Ecto neural progenitor cell (in vitro differentiated cells): ENCODE results near the gene CNOT6.

ENCODE experiments used
- DNase-seq: peaks from one replicate; pipeline ENCODE4 v3.0.0-alpha.2; 2018; ENCODE audit warnings: low spot score

The CNOT6 gene

GRCh38 chr5:180600554-180601041 lies 106.4 kb downstream of the CNOT6 start:
- DNase-seq: no peak

GRCh38 chr5:180601591-180602480 lies 107.7 kb downstream of the CNOT6 start:
- DNase-seq: no peak

GRCh38 chr5:180602481-180603075 lies 108.4 kb downstream of the CNOT6 start:
- DNase-seq: no peak

- DNase-seq: no peak
These were observed 109.0 kb downstream of the CNOT6 start for GRCh38 chr5:180603076-180603594.

- DNase-seq: no peak
These were observed 110.1 kb downstream of the CNOT6 start for GRCh38 chr5:180604271-180604670.

- peak; percentile 70 for DNase-seq
These were observed 111.5 kb downstream of the CNOT6 start for GRCh38 chr5:180605554-180606214.

GRCh38 chr5:180606215-180606785 lies 112.1 kb downstream of the CNOT6 start:
- DNase-seq: no peak

GRCh38 chr5:180607861-180608571 lies 113.8 kb downstream of the CNOT6 start:
- no peak for DNase-seq

GRCh38 chr5:180608572-180609310 lies 114.6 kb downstream of the CNOT6 start:
- no peak for DNase-seq

- no peak for DNase-seq
These were observed 115.2 kb downstream of the CNOT6 start for GRCh38 chr5:180609386-180609785.

GRCh38 chr5:180609817-180610550 lies 115.8 kb downstream of the CNOT6 start:
- DNase-seq: no peak

GRCh38 chr5:180611140-180611850 lies 117.1 kb downstream of the CNOT6 start:
- no peak for DNase-seq

- no peak for DNase-seq
These were observed 118.5 kb downstream of the CNOT6 start for GRCh38 chr5:180612683-180613082.

GRCh38 chr5:180613188-180613813 lies 119.1 kb downstream of the CNOT6 start:
- DNase-seq: no peak

GRCh38 chr5:180613814-180614188 lies 119.6 kb downstream of the CNOT6 start:
- DNase-seq: no peak

- no peak for DNase-seq
These were observed 124.3 kb downstream of the CNOT6 start for GRCh38 chr5:180618487-180618828.

GRCh38 chr5:180618829-180619562 lies 124.8 kb downstream of the CNOT6 start:
- DNase-seq: peak; percentile 85

GRCh38 chr5:180619563-180619915 lies 125.4 kb downstream of the CNOT6 start:
- DNase-seq: no peak

- DNase-seq: no peak
These were observed 125.8 kb downstream of the CNOT6 start for GRCh38 chr5:180620014-180620413.
